Myometrial cell (primary cell): ENCODE data around the gene GRIA1. TPM values are rescaled to one million over a fixed set of nuclear protein-coding genes. Genes with fewer than 3 reads are reported as not detected.

Experiments
- total RNA-seq: library from RNA; depleted of rRNA; stranded (reverse); fragments of >200 nt; gene quantifications from 2 replicates; pipeline ENCODE4 v1.2.3, GENCODE V29; 2015

Gene GRIA1
- 3.4 and 3.7 TPM in 2 replicates for total RNA-seq

GRCh38 chr5:153490118-153491037 is at the start of gene GRIA1:
GRIA1 (plus strand) TSS chr5:153490670.

